NCI-H1436 (cell line): ENCODE measurements around the gene MYH9.

ENCODE experiments used
- DNase-seq: peaks from one replicate; lab custom pipeline; 2025; lab: John Stamatoyannopoulos, UW

The MYH9 gene

GRCh38 chr22:36330655-36331305 lies 57.0 kb downstream of the MYH9 start:
- no peak for DNase-seq

DNA sequence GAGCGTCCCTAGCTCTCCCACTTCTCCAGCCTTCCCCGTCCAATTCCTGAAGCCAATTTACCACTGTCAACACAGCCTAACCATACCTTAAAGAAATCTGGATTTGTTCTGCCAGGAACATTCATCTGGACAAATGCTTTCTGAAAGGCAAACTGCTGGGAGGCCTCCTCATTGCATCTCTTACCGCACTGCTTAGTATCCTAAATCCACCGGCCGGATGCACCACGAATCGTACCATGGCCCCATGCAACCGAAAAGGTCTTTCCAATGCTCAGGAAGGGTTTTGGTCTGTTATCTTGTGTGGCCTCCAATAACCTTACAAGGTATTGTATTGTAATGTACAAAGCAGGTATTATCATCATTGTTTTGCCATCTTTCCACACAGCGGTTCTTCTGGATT lies 57.6 kb downstream of the MYH9 start:
- DNase-seq = no peak

GRCh38 chr22:36329254-36330078 lies 58.3 kb downstream of the MYH9 start:
- DNase-seq = no peak

DNA sequence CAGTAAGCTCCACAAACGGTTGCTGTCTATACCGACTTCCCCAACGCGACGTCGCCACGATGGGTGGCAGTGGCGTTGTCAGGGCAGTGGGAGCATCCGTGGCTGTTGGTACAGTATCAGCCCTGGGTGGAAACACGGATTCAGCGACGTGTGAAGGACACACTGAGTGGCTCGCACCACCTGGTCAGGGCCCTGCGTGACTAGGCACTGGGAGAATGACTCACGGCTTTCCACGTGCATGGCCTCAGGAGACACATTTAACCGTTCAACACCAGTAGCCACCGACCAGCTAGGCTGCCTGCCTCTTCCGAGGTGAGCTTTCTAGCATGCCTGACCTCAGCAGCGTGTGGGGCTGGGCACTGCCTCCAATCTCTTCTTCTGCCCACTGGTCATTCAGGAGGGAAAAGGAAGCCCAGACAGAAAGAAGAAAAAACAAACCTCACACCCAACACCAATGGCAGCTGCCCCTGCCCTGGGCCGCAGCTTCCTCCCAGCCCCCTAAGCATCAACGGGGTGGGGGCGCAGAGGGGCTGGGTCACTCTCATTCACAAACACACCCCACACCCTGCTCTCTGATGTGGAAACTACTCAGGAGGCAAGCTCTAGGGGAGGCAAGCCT lies 59.0 kb downstream of the MYH9 start:
- no peak for DNase-seq

DNA sequence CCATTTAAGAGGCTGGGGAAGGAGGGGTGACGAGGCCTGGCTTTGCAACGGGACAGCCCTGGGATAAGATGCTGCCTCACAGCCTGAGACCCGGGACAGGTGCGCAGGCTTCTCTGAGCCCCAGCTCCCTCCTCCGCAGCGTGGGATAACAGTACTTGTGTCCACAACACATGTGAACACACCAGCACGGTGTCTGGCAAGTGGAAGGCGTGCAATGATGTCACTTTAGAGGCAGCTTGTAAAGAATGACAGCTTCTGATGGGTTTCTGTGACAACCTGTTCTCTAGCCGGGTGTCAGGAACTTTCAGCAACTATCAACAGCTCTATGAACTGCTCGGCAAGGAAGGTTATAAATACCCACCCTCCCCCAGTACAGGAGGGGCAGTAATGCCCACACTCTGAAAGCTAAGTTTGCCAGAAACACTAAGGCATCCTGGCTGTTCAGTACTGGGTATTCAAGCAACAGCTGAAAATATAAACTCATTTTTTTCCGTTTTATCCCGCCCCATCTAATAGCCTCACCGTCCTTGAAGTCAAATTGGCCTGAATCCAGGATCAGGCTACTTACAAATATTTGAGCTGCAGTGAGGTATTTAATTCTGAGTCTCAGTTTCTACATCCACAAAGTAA lies 59.7 kb downstream of the MYH9 start:
- no peak for DNase-seq

DNA sequence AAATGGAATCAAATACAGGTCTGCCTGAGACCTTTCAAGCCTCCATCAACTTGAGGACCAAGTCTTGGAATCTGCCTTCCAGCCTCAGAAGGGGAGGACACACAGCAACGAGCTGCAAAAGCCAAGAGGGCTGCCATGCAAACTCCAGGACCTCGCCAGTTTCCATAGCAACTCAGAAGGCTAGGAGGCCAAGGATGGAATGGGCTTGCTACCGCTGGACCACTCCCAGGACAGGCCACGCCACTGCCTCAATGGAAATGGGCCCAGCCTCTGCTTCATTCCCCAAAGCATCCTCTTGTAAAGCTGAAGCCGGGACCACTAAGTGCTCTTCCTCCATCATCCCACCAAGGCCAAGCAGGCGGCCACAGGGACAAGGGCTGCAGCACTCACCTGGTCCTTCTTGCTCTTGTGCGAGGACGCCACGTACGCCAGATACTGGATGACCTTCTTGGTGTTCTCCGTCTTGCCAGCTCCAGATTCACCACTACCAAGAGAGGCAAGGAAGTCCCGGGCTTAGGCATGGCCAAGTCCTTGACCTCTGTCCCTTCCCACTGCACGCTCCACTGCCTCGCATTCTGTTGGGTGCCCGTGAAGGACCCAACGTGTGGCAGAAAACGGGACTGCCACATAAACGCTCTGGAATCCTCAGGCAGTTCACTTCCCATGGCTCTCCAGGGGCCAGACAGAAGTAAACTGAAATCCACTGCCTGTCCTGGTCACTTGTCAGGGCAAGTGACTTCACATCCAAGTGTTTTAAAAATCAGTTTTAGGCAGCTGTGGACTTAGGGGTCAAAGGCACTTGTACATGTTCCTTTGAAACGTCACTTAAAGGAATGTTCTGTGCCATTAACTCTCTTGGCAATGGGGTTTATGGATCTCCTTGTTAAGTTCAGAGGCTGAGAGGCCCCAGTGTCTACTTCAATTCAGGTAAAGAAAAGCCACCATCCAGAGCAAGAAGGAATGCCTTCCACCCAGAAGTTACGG lies 61.3 kb downstream of the MYH9 start:
- no peak for DNase-seq

- no peak for DNase-seq
Observed at GRCh38 chr22:36325154-36326031, 62.4 kb downstream of the MYH9 start.

DNA sequence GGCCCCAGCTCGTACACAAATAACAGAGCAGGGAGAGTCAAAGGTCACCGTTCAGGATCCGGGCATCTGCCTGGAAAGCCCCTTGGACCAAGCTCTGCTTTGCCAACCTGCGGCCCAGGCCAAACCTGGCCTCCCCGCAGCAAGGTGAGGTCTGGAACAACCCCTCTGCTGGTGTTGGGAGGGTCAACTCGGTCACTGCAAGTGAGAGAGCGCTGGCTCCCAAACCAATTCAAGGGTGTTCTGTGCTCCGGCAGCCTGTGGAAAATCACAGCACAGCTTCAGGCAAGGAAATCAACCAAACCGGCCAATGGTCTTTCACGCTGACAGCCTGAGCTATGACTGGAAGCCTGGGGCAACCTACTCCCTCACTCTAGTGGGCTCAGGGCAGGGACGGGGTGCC lies 63.4 kb downstream of the MYH9 start:
- no peak for DNase-seq

DNA sequence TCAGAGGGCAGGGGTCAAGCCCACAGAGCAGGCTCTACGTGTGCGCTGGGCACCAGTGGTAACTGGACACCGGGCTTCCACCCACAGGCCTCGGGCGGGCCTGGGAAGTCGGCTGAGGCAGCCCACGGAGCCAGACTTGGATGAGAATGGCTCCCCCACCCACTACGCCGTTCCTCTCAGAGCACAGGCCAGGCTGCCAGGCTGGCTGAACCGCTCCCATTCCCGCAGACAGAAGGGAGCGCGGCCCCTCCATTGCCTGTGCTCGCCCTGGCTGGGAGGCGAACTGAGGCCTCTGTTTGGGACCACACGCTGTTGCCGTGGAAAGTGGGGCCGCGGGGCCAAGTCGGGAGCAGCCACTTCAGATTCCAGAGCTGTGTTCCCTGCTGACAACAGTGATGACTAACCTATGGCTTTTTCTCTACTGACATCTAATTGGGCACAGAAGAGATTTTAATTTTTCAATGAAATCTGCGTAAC lies 63.9 kb downstream of the MYH9 start:
- no peak for DNase-seq

DNA sequence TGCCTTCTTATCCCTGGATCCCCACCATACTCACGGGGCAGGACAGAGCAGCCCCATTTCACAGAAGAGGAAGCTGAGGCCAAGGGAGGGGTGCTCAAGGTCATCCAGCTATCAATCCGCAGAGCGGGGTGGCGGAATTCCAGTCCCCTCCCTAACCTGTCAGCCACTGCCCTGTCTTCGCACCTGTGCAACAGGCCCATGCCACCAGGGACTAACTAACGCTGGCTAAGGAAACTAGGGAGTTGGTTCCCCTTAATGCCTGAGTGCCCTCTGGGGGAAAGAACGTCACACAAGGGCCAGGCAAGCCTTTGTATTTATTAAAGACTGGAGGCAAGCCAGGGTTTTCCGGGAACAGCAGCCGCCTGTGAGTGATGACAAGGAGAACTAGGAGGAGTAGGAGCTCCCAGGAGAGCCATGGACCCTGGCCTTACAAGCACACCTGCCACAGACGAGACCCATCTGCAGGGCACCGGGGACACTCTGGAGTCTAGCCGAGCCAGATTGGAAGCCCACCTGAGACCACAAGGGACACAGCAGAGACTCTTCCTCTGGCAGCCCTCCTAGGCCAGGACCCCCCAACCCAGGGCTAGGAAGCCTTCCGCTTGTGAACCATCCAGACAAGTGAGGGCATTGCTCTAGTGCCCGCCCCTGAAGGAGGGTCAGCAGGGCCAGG lies 64.4 kb downstream of the MYH9 start:
- peak; percentile 90 for DNase-seq

- no peak for DNase-seq
Observed at GRCh38 chr22:36322602-36322915, 65.2 kb downstream of the MYH9 start.

- no peak for DNase-seq
Observed at GRCh38 chr22:36321797-36322601, 65.8 kb downstream of the MYH9 start.

DNA sequence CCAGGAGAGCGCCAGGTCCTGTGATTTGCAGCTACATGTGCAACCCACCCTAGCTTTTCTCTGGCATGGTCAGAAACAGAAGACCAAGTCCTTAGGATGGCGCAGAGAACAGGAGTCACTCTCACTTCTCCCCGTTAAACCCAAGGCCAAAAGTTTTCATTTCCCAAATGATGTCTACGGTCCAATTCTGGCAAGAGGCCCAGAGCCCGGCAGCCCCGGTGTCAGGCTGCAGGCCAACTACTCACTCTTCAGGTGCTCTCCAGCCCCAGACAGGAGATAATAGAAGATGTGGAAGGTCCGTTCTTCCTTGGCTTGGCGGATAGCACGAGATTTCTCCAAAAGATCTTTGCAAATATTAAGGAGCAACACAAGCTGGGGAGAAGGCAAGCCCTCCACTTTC lies 67.2 kb downstream of the MYH9 start:
- DNase-seq = no peak

- DNase-seq = no peak
Observed at GRCh38 chr22:36319595-36320497, 67.9 kb downstream of the MYH9 start.

- DNase-seq = no peak
Observed at GRCh38 chr22:36318442-36318841, 69.3 kb downstream of the MYH9 start.

GRCh38 chr22:36317658-36318271 lies 70.0 kb downstream of the MYH9 start:
- no peak for DNase-seq

GRCh38 chr22:36316419-36316818 lies 71.3 kb downstream of the MYH9 start:
- DNase-seq = no peak

GRCh38 chr22:36315325-36315724 lies 72.4 kb downstream of the MYH9 start:
- DNase-seq = no peak
